Measurements from ENCODE around the gene ASTL. TPM values are rescaled to one million over a fixed set of nuclear protein-coding genes. Genes with fewer than 3 reads are reported as not detected.

Gene ASTL
- total RNA-seq, 1 donor from 2014 or later, result not detected

GRCh38 chr2:96181529-96181928 lies 43.2 kb upstream of the ASTL start:
- Mint-ChIP-seq H3K36me3 (ENCODE audit: unreplicated experiment) (no peaks in the 10 kb centered on the region), H3K27ac (ENCODE audit: unreplicated experiment) (no peak overlapping the region), H3K27me3 (ENCODE audit: unreplicated experiment) (peaks cover 2% of the 10 kb centered on the region), H3K4me3 (ENCODE audit: unreplicated experiment) (no peak overlapping the region), H3K4me1 (ENCODE audit: low read depth, unreplicated experiment) (no peaks in the 10 kb centered on the region), H3K9me3 (ENCODE audit: unreplicated experiment) (no peaks in the 10 kb centered on the region)
- no peak for DNase-seq
- TF ChIP-seq, protein P1, sequence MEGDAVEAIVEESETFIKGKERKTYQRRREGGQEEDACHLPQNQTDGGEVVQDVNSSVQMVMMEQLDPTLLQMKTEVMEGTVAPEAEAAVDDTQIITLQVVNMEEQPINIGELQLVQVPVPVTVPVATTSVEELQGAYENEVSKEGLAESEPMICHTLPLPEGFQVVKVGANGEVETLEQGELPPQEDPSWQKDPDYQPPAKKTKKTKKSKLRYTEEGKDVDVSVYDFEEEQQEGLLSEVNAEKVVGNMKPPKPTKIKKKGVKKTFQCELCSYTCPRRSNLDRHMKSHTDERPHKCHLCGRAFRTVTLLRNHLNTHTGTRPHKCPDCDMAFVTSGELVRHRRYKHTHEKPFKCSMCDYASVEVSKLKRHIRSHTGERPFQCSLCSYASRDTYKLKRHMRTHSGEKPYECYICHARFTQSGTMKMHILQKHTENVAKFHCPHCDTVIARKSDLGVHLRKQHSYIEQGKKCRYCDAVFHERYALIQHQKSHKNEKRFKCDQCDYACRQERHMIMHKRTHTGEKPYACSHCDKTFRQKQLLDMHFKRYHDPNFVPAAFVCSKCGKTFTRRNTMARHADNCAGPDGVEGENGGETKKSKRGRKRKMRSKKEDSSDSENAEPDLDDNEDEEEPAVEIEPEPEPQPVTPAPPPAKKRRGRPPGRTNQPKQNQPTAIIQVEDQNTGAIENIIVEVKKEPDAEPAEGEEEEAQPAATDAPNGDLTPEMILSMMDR (IDR thresholded peaks at IDR 0.05; ENCODE audit: partially characterized antibody, unreplicated experiment), result no peak

- Mint-ChIP-seq H3K27ac (ENCODE audit: unreplicated experiment) (no peak overlapping the region), H3K4me3 (ENCODE audit: unreplicated experiment) (no peak overlapping the region), H3K9me3 (ENCODE audit: unreplicated experiment) (no peaks in the 10 kb centered on the region), H3K27me3 (ENCODE audit: unreplicated experiment) (peaks cover 2% of the 10 kb centered on the region), H3K4me1 (ENCODE audit: low read depth, unreplicated experiment) (no peaks in the 10 kb centered on the region), H3K36me3 (ENCODE audit: unreplicated experiment) (no peaks in the 10 kb centered on the region)
- DNase-seq, result no peak
- TF ChIP-seq, protein P1 (IDR thresholded peaks at IDR 0.05; ENCODE audit: partially characterized antibody, unreplicated experiment), result no peak
These were observed 42.2 kb upstream of the ASTL start for GRCh38 chr2:96180521-96180920.

DNA sequence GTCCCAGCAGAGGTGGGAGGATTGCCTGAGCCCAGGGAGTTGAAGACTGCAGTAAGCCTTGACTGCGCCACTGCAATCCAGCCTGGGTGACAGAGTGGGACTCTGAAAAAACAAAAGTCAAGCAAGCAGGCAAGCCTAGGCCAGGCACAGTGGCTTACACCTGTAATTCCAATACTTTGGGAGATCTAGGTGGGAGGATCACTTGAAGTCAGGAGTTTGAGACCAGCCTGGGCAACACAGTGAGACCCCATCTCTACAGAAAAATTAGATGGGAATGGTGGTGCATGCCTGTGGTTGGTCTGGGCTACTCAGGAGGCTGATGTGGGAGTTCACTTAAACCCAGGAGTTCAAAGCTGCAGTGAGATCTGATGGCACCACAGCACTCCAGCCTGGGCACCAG lies 41.7 kb upstream of the ASTL start:
- DNase-seq, result no peak
- Mint-ChIP-seq H3K36me3 (ENCODE audit: unreplicated experiment) (no peaks in the 10 kb centered on the region), H3K4me3 (ENCODE audit: unreplicated experiment) (no peak overlapping the region), H3K4me1 (ENCODE audit: low read depth, unreplicated experiment) (peaks cover 1% of the 10 kb centered on the region), H3K27ac (ENCODE audit: unreplicated experiment) (no peak overlapping the region), H3K9me3 (ENCODE audit: unreplicated experiment) (no peaks in the 10 kb centered on the region), H3K27me3 (ENCODE audit: unreplicated experiment) (peaks cover 2% of the 10 kb centered on the region)
- TF ChIP-seq, protein P1 (IDR thresholded peaks at IDR 0.05; ENCODE audit: partially characterized antibody, unreplicated experiment), result no peak

- TF ChIP-seq, protein P1 (IDR thresholded peaks at IDR 0.05; ENCODE audit: partially characterized antibody, unreplicated experiment), result no peak
- Mint-ChIP-seq H3K36me3 (ENCODE audit: unreplicated experiment) (no peaks in the 10 kb centered on the region), H3K4me1 (ENCODE audit: low read depth, unreplicated experiment) (peaks cover 13% of the 10 kb centered on the region), H3K4me3 (ENCODE audit: unreplicated experiment) (no peak overlapping the region), H3K27ac (ENCODE audit: unreplicated experiment) (no peak overlapping the region), H3K27me3 (ENCODE audit: unreplicated experiment) (peaks cover 8% of the 10 kb centered on the region), H3K9me3 (ENCODE audit: unreplicated experiment) (peaks cover 8% of the 10 kb centered on the region)
- DNase-seq, result no peak
These were observed 38.4 kb upstream of the ASTL start for GRCh38 chr2:96176661-96177060.

- TF ChIP-seq, protein P1 (IDR thresholded peaks at IDR 0.05; ENCODE audit: partially characterized antibody, unreplicated experiment), result no peak
- H3K36me3 Mint-ChIP-seq (ENCODE audit: unreplicated experiment), result no peaks in the 10 kb centered on the region
- H3K9me3 Mint-ChIP-seq (ENCODE audit: unreplicated experiment), result peaks cover 8% of the 10 kb centered on the region
These were observed 37.6 kb upstream of the ASTL start for GRCh38 chr2:96175951-96176350.

More at GRCh38 chr2:96175951-96176350, 37.6 kb upstream of the ASTL start:
- no peak for DNase-seq
- Mint-ChIP-seq H3K4me1 (ENCODE audit: low read depth, unreplicated experiment) (peaks cover 13% of the 10 kb centered on the region), H3K4me3 (ENCODE audit: unreplicated experiment) (no peak overlapping the region), H3K27me3 (ENCODE audit: unreplicated experiment) (peaks cover 8% of the 10 kb centered on the region), H3K27ac (ENCODE audit: unreplicated experiment) (no peak overlapping the region)
